GM21786 (cell line): ENCODE data around the gene FGF3.

Experiments
- ATAC-seq: cut with Tn5 transposase; IDR thresholded peaks from one replicate; pipeline ENCODE4 v1.9.1; 2021; ENCODE audit not compliant: unreplicated experiment

Gene FGF3

GRCh38 chr11:69818603-69819441 lies at the start of gene FGF3:
Gene FGF3, minus strand, starts transcription at chr11:69819416. Its CDS starts 483 bp downstream, at chr11:69818933.
- no peak for ATAC-seq

- ATAC-seq: no peak
These were observed 49.7 kb upstream of the FGF3 start for GRCh38 chr11:69868871-69869270.

GRCh38 chr11:69868006-69868810 lies 49.0 kb upstream of the FGF3 start:
- ATAC-seq: no peak

GRCh38 chr11:69867076-69868005 lies 48.1 kb upstream of the FGF3 start:
- no peak for ATAC-seq

- ATAC-seq: no peak
These were observed 47.4 kb upstream of the FGF3 start for GRCh38 chr11:69866648-69867047.

- no peak for ATAC-seq
These were observed 46.5 kb upstream of the FGF3 start for GRCh38 chr11:69865707-69866106.

- ATAC-seq: no peak
These were observed 45.8 kb upstream of the FGF3 start for GRCh38 chr11:69864686-69865661.

GRCh38 chr11:69863544-69864200 lies 44.5 kb upstream of the FGF3 start:
- ATAC-seq: no peak

- ATAC-seq: no peak
These were observed 43.8 kb upstream of the FGF3 start for GRCh38 chr11:69862797-69863543.

- ATAC-seq: no peak
These were observed 43.1 kb upstream of the FGF3 start for GRCh38 chr11:69862331-69862771.

GRCh38 chr11:69861901-69862300 lies 42.7 kb upstream of the FGF3 start:
- no peak for ATAC-seq

GRCh38 chr11:69860796-69861445 lies 41.7 kb upstream of the FGF3 start:
- no peak for ATAC-seq

- ATAC-seq: no peak
These were observed 41.0 kb upstream of the FGF3 start for GRCh38 chr11:69860244-69860643.

- no peak for ATAC-seq
These were observed 40.2 kb upstream of the FGF3 start for GRCh38 chr11:69859275-69859934.

GRCh38 chr11:69855421-69855820 lies 36.2 kb upstream of the FGF3 start:
- ATAC-seq: no peak

- no peak for ATAC-seq
These were observed 35.5 kb upstream of the FGF3 start for GRCh38 chr11:69854713-69855112.

GRCh38 chr11:69852056-69852455 lies 32.8 kb upstream of the FGF3 start:
- no peak for ATAC-seq

GRCh38 chr11:69848201-69848600 lies 29.0 kb upstream of the FGF3 start:
- ATAC-seq: no peak
